ENCODE measurements around the gene MAML1. TPM values are rescaled to one million over a fixed set of nuclear protein-coding genes. Genes with fewer than 3 reads are reported as not detected.

MAML1 gene
- polyA plus RNA-seq, 1 donor from 2014 or later = 6.8 TPM

- TF ChIP-seq MXI1 (conservative IDR thresholded peaks at IDR 0.05; ENCODE audit: poor library complexity, severe bottlenecking) = no peak
- TF ChIP-seq, protein P1, sequence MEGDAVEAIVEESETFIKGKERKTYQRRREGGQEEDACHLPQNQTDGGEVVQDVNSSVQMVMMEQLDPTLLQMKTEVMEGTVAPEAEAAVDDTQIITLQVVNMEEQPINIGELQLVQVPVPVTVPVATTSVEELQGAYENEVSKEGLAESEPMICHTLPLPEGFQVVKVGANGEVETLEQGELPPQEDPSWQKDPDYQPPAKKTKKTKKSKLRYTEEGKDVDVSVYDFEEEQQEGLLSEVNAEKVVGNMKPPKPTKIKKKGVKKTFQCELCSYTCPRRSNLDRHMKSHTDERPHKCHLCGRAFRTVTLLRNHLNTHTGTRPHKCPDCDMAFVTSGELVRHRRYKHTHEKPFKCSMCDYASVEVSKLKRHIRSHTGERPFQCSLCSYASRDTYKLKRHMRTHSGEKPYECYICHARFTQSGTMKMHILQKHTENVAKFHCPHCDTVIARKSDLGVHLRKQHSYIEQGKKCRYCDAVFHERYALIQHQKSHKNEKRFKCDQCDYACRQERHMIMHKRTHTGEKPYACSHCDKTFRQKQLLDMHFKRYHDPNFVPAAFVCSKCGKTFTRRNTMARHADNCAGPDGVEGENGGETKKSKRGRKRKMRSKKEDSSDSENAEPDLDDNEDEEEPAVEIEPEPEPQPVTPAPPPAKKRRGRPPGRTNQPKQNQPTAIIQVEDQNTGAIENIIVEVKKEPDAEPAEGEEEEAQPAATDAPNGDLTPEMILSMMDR (IDR thresholded peaks at IDR 0.05; ENCODE audit: poor library complexity, severe bottlenecking) = peak; percentile 21
- no peaks in the 10 kb centered on the region for H3K9me3 ChIP-seq (ENCODE audit: low read length)
- no peak overlapping the region for H3K27ac ChIP-seq (ENCODE audit: low read length)
- no peak overlapping the region for H3K9ac ChIP-seq (ENCODE audit: low read length)
- H3K4me2 ChIP-seq (ENCODE audit: low read length) = no peak overlapping the region
- no peaks in the 10 kb centered on the region for H3F3A ChIP-seq (ENCODE audit: insufficient read depth, low read length, poor library complexity, severe bottlenecking)
- H4K20me1 ChIP-seq (ENCODE audit: insufficient read depth) = no peaks in the 10 kb centered on the region
- H2AFZ ChIP-seq (ENCODE audit: low read depth, low read length) = no peak overlapping the region
- H3K36me3 ChIP-seq (ENCODE audit: insufficient read depth, low read length) = no peaks in the 10 kb centered on the region
- H3K27me3 ChIP-seq (ENCODE audit: insufficient read depth, low read depth, low read length) = no peaks in the 10 kb centered on the region
- no peak overlapping the region for H3K4me3 ChIP-seq (ENCODE audit: low read length)
- H3K79me2 ChIP-seq (replicated peaks; ENCODE audit: insufficient read depth, low read length) = no peaks in the 10 kb centered on the region
- no peaks in the 10 kb centered on the region for H3K9me2 ChIP-seq (ENCODE audit: insufficient read depth, low read length)
These were observed 68.9 kb downstream of the MAML1 start for GRCh38 chr5:179801304-179802206.

DNA sequence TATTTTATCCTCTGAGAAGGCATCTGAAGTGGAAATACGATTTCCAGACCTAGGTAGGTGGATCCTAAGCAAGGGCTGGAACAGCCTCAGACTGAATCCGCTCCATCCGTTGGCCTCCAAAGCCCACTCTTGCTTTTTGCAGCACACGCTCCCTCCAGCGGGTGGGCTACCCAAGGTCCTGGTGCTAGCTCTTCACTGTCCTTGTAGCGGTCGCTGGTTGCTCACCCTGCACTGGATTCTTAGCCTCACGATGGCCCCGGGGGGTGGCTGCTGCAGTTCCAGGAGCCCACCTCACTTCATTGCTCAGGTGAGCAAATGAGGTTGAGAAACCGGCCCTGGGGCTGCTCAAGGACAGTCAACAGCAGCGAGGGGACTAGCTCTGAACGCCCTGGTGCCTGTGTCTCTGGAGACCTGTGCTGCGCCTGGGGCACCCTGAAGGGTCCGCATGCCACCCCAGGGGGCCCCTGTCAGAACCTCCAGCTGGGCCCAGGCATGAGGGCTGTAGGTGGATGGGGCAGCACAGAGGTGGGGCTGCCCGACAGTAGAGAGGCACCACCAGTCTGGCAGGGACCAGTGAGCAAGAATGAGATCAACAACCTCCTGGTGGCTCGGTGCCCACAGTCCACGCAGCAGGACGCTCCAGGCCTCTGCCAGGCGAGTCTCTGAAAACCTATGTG is 69.7 kb downstream of the MAML1 start:
- Histone ChIP-seq H3F3A (ENCODE audit: insufficient read depth, low read length, poor library complexity, severe bottlenecking) (no peaks in the 10 kb centered on the region), H3K9me2 (ENCODE audit: insufficient read depth, low read length) (no peaks in the 10 kb centered on the region), H3K4me2 (ENCODE audit: low read length) (no peak overlapping the region), H4K20me1 (ENCODE audit: insufficient read depth) (no peaks in the 10 kb centered on the region), H3K27ac (ENCODE audit: low read length) (no peak overlapping the region), H3K27me3 (ENCODE audit: insufficient read depth, low read depth, low read length) (no peaks in the 10 kb centered on the region), H2AFZ (ENCODE audit: low read depth, low read length) (no peak overlapping the region), H3K36me3 (ENCODE audit: insufficient read depth, low read length) (no peaks in the 10 kb centered on the region), H3K9me3 (ENCODE audit: low read length) (no peaks in the 10 kb centered on the region), H3K4me3 (ENCODE audit: low read length) (no peak overlapping the region), H3K9ac (ENCODE audit: low read length) (no peak overlapping the region), H3K79me2 (replicated peaks; ENCODE audit: insufficient read depth, low read length) (no peaks in the 10 kb centered on the region)
- TF ChIP-seq REST (IDR thresholded peaks at IDR 0.05; ENCODE audit: borderline replicate concordance) (no peak), MXI1 (conservative IDR thresholded peaks at IDR 0.05; ENCODE audit: poor library complexity, severe bottlenecking) (no peak), EZH2 (IDR thresholded peaks at IDR 0.05; ENCODE audit: borderline replicate concordance, insufficient read depth, low read length, poor library complexity, severe bottlenecking) (no peak), RAD21 (conservative IDR thresholded peaks at IDR 0.05) (no peak), EP300 (conservative IDR thresholded peaks at IDR 0.05; ENCODE audit: poor library complexity, severe bottlenecking) (no peak), SMC3 (conservative IDR thresholded peaks at IDR 0.05; ENCODE audit: poor library complexity) (no peak), TAF1 (IDR thresholded peaks at IDR 0.05; ENCODE audit: low read depth) (no peak), POLR2AphosphoS5 (IDR thresholded peaks at IDR 0.05) (no peak)
- TF ChIP-seq, protein P1 (IDR thresholded peaks at IDR 0.05; ENCODE audit: poor library complexity, severe bottlenecking) = no peak

Measured in neural cell (in vitro differentiated cells).